ENCODE data around the gene SMIM44. TPM values are rescaled to one million over a fixed set of nuclear protein-coding genes. Genes with fewer than 3 reads are reported as not detected.

Gene SMIM44
- total RNA-seq, 1 experiment from 2014 or later = 1.4 TPM

DNA sequence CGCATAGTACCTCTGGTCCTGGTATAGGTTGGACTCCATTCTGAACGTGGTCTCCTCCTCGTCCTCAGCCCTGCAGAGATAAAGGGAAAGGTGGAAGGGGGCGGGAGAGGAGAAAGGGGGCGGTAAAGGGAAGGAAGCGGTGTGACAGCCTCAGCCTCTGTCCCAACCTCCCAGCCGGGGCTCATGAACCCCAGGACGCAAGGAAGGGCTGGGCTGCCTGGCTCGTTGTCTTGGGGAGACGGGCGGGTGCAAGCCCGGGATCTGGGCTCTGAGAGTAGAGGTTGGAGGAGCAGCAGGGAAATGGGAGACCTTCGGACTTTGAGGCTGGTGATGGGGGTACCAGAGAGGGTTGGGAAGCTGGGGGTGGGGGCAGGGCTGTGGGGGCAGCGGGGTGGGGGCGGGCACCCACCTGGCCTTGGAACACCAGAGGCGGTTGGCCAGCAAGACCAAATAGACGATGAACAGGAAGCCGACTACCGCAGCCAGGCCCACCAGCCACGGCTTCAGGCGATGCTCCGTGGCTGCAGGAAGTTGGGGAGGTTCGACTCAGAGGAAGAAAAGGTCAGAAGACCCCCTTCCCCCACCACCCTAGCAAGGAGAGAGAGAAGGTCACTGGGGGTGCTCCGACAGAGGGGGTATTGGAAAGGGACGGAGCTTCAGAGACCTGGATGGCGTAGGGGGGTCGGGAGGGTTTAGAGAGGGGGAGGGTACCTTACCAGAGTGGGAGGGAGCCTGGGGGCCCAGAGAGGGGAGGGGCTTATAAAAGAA is 4.6 kb downstream of the SMIM44 start:
- no peak for DNase-seq (ENCODE audit: low spot score)

DNA sequence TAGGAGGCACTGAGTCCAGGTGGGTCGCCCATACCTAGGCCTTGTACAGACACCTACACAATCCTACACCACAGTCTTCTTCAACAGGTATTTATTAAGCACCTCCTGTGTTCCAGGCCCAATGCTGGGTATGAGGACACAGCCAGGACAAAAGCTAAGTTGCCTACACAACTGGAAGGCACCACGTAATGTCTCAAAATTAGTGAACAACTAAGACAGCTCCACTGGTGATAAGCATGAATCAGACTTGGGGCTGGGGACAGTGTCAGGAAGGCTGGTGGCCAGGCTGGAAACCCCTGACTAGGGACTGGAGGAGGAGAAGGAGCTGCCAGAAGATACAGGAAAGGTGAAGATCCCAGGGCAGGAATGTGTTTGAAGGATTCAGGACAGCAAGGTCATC is 5.3 kb downstream of the SMIM44 start:
- DNase-seq (ENCODE audit: low spot score) = no peak

DNA sequence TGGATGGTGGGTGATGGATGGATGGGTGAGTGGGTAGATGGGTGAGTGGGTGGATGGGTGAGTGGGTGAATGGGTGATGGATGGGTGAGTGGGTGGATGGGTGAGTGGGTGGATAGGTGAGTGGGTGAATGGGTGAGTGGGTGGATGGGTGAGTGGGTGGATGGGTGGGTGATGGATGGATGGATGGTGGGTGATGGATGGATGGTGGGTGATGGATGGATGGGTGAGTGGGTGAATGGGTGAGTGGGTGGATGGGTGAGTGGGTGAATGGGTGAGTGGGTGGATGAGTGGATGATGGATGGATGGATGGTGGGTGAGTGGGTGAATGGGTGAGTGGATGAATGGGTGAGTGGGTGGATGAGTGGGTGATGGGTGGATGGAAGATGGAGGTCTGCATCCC is 5.7 kb downstream of the SMIM44 start:
- DNase-seq (ENCODE audit: low spot score) = no peak

DNA sequence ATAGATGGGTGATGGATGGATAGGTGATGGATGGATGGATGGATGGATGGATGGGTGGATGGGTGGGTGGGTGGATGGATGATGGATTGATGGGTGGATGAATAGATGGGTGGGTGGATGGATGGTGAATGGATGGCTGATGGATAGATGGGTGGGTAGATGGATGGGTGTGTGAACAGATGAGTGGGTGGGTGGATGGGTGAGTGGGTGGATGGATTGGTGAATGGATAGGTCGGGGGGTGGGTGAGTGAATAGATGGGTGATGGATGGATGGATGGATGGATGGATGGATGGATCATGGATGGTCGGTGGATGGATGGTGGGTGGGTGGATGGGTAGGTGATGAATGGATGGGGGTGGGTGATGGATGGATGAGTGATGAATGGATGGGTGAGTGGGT is 6.4 kb downstream of the SMIM44 start:
- no peak for DNase-seq (ENCODE audit: low spot score)

DNA sequence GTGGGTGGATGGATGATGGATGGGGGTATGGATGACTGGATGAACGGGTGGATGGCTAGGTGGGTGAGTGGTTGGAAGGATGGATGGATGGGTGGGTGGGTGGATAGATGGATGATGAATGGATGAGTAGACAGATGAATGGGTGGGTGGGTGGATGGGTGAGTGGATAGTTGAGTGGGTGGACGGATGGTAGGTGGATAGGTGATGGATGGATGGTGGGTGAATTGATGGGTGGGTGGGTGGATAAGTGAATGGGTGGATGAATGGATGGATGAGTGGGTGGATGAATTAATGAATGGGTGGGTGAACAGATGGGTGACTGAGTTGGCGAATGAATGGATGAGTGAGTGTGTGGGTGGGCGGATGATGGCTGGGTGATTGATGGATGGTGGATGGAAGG is 7.8 kb downstream of the SMIM44 start:
- no peak for DNase-seq (ENCODE audit: low spot score)

DNA sequence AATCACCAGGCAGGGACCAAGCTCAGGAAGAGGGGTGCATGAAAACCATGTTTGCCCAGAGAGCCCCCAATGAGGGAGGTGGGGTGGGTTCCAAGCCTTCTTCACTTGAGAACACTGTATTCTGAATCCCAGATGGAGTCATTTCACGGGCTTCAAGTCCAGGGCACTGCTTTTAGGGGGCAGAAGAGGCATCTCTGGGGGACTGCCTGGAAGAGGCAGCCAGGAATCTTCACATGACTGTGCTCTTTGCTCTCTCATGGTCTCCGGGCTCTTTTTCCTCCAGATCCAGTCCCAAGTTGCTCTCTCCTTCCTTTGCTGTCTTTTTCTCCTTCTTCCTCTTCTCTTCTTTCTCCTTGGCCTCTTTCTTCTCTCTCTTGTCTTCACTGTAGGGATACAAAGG is 8.6 kb downstream of the SMIM44 start:
- DNase-seq (ENCODE audit: low spot score) = no peak

DNA sequence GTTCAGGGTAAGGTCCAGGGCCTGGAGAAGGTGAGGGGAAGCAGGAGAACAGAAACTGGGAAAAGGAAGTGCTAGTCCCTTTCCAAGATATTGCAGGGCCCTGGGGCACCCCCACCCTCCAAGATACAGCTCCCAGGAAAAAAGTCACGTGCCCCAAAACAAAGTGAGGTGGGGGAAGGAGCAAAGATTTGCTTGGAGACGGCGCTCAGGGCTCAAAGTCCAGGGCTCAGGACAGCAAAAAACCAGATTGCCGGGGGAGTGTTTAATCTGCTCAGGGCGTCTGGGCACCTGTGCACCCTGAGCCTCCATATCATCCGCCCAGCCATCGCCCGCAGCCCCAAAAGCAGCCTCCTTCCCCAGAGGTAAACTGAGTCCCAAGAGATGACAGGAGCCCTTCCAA is 9.2 kb downstream of the SMIM44 start:
- DNase-seq (ENCODE audit: low spot score) = peak; percentile 17

DNA sequence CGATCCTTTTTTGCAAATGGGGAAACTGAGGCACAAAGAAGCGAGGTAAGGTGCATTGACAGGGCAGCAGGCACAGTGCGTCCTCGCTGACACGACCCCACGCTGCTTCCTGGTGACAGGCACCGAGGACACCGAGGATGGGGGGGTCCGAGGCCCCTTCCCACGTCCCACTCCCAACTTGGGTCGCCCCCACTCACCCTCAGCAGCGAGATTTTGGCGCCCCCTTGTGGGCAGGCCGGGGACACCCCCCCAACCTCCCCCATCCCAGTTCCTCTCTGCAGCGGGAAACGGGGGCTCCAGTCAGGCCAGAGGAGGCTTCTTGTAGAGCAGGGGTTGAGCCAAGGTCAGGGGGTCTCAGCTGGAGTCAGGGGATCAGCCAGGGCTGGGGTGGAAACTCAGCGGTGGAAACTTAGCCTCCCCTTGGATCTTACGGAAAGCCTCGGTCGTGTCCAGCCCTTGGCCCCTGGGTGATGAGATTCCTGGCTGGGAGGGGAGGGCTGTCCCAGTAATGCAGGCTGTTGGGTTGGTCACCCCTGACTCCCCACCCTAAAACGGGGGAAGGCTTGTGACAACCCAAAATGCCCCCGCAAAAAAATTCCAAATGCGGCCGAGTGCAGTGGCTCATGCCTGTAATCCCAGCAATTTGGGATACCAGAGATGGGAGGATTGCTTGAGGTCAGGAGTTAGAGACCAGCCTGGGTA is 11.1 kb downstream of the SMIM44 start:
- no peak for DNase-seq (ENCODE audit: low spot score)

DNA sequence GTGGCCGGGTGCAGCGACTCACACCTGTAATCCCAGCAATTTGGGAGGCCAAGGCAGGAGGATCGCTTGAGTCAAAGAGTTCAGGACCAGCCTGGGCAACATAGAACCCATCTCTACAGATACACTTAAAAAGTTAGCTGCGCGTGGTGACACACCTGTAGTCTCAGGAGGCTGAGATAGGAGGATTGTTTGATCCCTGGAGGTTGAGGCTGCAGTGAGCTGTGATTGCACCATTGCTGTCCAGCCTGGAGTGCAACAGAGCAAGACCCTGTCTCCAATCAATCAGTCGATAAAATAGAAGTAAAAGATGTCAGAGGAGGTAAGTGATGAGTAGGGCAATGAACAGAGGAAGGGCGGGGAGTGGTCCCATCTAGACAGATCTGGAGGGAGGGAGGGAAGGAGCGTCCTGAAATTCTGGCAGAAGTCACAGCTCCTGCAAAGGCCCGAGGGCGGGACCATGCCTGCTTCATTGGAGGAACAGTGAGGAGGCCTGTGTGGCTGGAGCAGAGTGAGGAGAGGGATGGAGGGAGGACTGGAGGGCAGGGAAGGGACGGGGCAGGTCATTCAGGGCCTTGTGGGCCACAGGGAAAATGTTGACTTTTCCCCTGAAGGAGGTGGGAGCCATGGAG is 12.6 kb downstream of the SMIM44 start:
- DNase-seq (ENCODE audit: low spot score) = no peak

DNA sequence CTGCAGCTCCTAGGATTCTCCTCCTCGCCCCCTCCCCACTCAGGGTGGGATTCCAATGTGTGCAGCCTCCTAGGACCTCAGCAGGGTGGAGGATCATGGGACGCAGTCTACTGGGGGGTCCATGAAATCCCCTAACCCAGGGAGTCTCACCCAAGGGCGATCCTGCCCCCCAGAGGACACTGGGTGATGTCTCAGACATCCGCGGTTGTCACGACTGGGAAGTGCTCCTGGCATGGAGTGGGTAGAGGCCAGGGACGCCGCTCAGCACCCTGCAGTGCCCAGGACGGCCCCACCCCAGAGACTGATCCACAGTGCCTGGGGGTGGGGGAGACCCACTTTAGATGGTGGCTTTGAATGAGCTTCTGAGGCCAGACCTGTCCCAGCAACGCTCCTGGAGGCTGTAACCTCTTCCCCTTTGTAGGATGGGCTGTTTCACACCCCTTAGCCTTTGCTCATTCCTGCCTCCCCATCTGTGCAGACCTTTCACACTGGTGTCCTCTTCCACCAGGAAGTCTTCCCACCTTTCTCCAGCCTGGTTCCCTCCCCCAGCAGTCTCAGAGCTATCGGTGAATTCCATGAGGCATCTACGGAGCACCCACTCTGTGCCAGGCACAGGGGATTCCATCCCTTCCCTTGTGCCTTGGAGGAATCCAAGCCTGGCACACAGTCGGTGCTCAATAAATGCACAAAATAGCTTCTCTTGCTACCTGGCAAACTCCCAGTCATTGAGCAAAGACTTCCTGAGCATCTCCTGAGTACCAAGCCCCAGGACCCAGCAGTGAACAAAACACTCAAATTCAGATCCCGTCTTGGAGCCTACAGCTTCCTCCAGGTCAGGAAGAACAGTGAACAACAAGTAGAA is 13.4 kb downstream of the SMIM44 start:
- DNase-seq (ENCODE audit: low spot score) = peak; percentile 5

DNA sequence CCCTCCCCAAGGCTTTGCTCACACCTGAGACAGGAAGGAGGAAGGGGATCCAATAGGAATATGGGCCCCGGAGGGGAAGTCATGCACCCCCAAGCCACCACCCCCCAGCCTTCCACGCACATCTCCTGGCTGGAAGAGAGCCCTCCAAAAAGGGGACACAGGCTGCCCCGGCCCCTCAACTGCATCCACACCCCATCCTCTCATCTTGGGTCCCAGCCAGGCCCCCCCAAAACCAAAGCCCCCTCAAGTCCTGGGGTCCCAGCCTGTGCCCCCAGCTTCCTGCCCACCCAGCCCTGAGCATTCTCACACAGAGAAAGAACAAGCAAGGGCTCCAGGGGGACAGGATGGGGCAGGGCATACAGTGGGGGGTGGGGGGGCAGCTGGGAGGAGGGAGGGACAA is 15.0 kb downstream of the SMIM44 start:
- DNase-seq (ENCODE audit: low spot score) = no peak

DNA sequence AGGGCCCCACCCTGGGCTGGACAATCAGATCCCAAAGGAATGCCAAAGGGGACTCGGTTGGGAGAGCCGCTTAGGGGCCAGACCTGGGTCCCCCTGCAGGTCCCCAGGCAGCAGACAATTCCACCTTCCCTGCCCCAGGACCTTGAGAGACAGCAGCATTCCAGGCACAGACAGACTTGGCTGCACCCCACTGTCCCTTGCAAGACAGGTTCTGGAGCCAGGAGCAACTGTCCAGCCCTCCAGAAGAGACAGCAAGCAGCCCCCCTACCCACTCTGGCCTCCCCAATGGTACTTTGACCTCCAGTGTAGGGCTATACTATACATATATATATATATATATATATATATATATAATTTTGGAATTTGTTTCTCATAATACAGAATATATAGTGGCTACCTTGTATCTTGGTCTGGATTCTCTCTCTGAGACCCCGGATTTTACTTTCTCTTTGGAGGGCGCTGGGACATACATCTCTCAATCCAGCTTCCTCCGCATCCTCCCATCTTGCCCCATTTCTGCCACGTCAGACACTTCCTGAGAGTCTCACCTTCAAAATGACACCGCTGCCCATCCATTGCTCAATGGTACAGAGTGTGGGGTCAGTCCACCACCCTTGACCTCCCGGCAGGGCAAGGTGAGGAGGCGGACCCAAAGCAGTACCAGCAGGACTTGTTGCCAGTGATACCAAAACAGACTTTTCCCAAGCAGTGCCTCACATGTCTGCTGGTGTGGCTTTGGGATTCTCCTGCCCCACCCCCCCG is 15.6 kb downstream of the SMIM44 start:
- no peak for DNase-seq (ENCODE audit: low spot score)

DNA sequence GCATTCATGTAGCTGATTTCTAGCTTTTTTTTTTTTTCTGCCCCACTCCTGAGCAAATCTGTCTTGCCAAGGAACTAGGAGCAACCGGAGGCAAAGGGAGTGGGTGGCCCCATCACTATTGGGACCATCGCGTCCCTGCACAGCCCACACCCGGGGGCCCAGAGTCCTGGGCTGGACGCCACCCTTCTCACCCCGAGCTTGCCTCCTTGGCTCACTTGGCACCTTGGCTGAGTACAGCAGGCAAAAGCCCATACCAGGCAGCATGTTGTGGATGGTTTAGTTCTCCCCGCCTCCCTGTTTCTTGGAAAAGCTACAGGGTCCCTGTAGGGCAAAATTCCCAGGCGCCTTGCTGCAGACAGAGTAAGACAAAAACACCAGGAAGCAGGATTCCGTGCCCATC is 16.6 kb downstream of the SMIM44 start:
- no peak for DNase-seq (ENCODE audit: low spot score)

DNA sequence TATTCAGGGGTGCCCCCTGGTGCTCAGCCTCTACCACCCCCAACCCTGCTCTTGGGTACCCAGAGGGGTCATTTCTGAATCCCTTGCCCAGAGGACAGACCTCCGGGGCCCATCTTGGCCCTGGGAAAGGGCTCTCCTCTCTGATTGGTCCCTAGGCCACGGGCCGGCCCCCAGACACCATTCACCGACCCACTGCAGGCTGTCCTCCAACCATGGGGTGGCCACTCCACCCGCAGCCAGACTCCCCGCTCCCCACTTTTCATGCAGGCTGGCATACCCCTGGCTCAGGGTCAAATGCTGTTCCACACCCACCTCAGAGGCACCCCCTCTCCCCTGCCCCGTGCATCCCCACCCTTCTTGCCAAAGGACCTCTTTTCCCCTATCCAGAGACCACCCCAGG is 17.7 kb downstream of the SMIM44 start:
- DNase-seq (ENCODE audit: low spot score) = no peak

DNA sequence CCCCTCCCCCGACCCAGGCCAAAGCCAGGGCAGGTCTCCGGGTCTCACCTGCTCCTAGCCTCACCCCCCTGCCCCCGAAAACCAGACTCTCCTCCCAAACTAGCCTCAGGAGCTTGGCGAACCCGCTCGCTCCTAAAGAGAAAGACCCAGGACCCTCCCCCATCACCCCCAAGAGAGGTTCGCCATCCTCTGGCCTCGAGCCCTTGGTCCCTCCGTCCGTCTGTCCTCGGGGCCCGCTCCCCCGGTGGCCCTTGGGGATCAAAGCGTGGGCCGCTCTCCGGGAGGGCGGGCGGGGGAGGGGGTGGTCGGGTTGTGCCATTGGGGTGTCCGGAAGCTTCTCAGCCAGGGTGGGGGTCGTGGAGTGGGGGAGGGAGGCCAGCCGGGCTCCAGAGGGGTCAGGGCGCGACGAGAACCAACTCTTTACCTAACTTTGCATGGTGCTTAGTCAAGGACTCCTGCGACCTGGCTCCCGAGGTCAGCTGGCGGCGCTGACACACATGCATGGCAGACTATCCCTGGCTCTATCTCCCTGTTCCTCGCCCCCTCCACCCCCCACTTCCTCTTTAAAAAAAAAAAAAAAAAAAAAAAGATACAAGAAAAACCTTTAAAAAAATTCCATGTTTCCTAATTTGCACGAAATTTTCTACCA is 18.5 kb downstream of the SMIM44 start:
- DNase-seq (ENCODE audit: low spot score) = no peak

DNA sequence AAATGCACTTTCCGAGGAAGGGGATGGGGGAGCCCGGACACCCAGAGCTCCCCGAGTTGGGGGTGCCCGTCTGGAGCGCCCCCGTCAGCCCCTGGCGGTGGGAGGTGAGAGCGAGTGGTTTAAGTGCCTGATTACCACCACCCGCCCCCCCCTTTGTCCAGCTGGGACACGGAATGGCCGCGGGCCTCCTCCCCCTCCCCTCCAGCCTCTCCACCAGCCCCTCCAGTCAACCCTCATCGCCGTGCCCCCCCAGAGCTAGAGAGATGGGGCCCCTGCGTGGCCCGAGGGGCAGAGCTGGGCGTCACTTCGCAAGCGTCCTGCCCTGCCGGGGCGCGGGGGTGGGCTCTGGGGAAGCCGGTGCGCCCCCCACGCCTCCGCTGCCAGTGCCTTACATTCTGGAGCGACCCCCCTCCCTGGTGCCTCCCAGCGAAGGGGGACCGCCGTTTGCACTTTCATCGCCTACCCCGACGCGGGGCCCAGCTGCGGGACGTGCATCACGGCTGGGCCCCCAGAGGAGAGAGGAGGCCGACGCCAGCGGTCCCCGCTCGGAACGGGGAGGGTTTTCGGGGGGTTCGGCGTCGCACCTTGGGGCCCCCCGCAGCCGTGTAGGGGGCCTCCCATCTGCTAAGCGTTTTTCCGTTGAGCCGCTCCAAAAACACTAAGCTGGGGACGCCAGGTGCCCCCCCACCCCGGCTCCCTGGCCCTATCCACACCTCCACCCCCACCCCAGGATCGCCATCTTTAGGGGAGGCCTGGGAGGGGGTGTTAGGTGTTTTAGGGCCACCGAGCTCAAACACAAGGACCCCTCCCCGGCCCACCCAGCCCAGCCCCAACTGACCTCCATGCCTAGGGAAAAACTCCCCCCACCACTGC is 19.3 kb downstream of the SMIM44 start:
- DNase-seq (ENCODE audit: low spot score) = no peak

DNA sequence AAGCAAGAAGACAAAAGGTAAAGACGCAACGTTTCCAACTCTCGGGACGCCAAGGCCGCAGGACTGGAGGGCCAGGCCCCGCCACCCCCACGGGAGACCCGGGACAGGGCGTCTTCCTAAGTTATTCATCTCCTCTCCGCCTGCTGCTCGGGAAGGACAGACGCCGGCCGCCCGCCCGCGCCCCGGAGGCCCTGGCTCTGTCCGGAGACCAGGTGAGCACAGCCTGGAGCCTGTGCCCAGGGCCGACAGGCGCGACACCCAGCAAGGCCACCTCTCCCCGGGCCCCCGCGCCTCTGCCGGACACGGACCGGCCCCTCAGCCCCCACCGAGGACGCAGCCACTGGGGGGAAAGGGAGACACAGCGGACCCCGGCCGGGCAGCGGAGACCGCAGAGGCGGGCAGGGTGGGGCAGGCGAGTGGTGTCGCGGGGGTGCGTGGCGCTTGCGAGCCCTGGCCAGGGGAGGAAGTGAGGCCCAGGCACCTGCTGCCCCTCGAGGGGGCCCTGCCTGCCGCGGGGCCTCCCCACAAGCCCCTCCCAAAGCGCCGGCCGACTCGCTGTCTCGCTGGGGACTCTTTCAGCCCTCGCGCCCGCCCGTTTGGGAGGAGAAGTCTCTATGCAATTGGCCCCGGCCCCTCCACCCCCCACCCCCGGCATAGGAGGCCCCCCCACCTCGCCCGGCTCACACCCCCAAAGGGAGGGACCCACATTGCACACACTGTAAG is 20.1 kb downstream of the SMIM44 start:
- DNase-seq (ENCODE audit: low spot score) = no peak

DNA sequence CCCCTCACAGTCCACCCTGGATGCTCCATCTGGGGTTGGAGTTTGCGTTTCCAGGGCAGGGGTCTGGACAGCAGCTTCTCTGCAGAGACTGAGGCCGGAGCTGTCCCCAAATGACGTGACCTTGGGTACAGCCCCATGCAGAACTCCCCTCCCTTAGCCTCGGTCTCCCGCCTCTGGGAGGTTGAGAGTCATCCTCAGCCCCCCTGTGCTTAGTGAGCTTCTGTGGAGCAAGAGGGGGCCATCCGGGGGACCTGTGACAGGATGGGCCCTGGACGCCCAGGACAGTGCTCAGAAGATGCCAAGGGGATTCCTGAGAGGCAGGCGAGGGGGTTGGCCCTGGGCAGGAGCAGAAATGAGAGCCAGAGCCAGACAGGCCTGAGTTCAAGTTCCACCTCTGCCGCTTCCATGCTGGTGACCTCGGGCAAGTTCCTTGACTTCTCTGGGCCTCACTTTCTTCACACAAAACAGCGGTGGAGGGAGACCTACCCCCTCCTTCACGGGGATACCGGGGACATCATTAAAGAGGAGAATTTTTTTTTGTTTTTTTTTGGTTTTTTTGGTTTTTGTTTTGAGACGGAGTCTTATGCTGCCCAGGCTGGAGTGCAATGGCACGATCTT is 23.2 kb downstream of the SMIM44 start:
- DNase-seq (ENCODE audit: low spot score) = no peak
